IPS-15b (cell line): ENCODE results near the gene KANSL1.

ENCODE experiments used
- H3K27me3 ChIP-seq: one replicate; pipeline ENCODE4 v1.6.1; 2013; ENCODE audit warnings: low read length; ENCODE audit not compliant: control insufficient read depth, insufficient read depth
- H3K36me3 ChIP-seq: one replicate; pipeline ENCODE4 v1.6.1; 2013; ENCODE audit warnings: low read length; ENCODE audit not compliant: control insufficient read depth, insufficient read depth
- H3K4me1 ChIP-seq: one replicate; pipeline ENCODE4 v1.6.1; 2013; ENCODE audit warnings: mild to moderate bottlenecking, low read length; ENCODE audit not compliant: control insufficient read depth, insufficient read depth
- H3K4me3 ChIP-seq: one replicate; pipeline ENCODE4 v1.5.1; 2013; ENCODE audit warnings: low read depth, low read length
- H3K9ac ChIP-seq: one replicate; pipeline ENCODE4 v1.6.1; 2013; ENCODE audit warnings: low read depth, mild to moderate bottlenecking, low read length
- H3K9me3 ChIP-seq: one replicate; pipeline ENCODE4 v1.6.1; 2013; ENCODE audit warnings: mild to moderate bottlenecking, low read length; ENCODE audit not compliant: control insufficient read depth, insufficient read depth

The KANSL1 gene

GRCh38 chr17:45994987-45995386 is 198.2 kb downstream of the KANSL1 start:
- Histone ChIP-seq H3K9me3 (no peaks in the 10 kb centered on the region), H3K27me3 (no peaks in the 10 kb centered on the region), H3K36me3 (no peaks in the 10 kb centered on the region), H3K4me3 (no peak overlapping the region), H3K4me1 (peaks cover 2% of the 10 kb centered on the region), H3K9ac (no peak overlapping the region)

DNA sequence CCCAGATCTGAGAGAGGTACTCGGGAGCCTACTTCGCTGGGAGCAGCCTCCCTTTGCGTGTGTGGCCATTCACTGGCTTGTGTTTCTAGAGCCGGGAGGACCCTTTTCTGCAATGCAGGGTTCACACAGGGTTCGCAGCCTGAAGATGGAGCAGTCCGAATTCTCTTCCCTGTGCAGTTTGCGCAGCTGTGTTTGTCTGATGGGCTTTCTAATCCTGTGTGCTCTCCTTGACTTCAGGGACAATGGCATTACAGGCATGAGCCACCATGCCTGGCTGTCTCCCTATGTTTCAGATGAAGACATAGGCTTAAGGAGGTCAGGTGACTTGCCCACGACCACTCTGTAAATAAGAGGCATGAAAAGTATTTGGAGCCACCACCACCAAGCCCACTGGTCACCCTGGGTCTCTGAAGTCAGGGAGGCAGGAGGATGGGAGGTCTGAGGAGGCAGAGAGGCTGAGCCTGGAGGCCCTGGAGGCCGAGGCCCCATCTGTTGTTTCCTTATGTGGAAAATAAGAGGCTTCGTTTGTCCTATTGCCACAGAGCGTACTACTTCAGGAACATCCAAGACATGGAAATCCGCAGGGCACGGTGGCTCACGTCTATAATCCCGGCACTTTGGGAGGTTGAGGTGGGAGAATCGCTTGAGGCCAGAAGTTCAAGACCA is 199.1 kb downstream of the KANSL1 start:
- Histone ChIP-seq H3K4me1 (peaks cover 2% of the 10 kb centered on the region), H3K9me3 (no peaks in the 10 kb centered on the region), H3K4me3 (no peak overlapping the region), H3K9ac (no peak overlapping the region), H3K36me3 (no peaks in the 10 kb centered on the region), H3K27me3 (no peaks in the 10 kb centered on the region)

- peaks cover 2% of the 10 kb centered on the region for H3K4me1 ChIP-seq
- no peak overlapping the region for H3K9ac ChIP-seq
- no peaks in the 10 kb centered on the region for H3K36me3 ChIP-seq
- no peaks in the 10 kb centered on the region for H3K27me3 ChIP-seq
- no peak overlapping the region for H3K4me3 ChIP-seq
- no peaks in the 10 kb centered on the region for H3K9me3 ChIP-seq
Observed at GRCh38 chr17:45992904-45993303, 200.3 kb downstream of the KANSL1 start.

- no peaks in the 10 kb centered on the region for H3K27me3 ChIP-seq
- no peaks in the 10 kb centered on the region for H3K9me3 ChIP-seq
- no peaks in the 10 kb centered on the region for H3K36me3 ChIP-seq
- no peak overlapping the region for H3K4me3 ChIP-seq
- no peak overlapping the region for H3K9ac ChIP-seq
- peaks cover 2% of the 10 kb centered on the region for H3K4me1 ChIP-seq
Observed at GRCh38 chr17:45992175-45992574, 201.1 kb downstream of the KANSL1 start.

GRCh38 chr17:45991341-45991740 is 201.9 kb downstream of the KANSL1 start:
- H3K9me3 ChIP-seq, result no peaks in the 10 kb centered on the region
- peaks cover 2% of the 10 kb centered on the region for H3K4me1 ChIP-seq
- H3K27me3 ChIP-seq, result no peaks in the 10 kb centered on the region

GRCh38 chr17:45990886-45991285 is 202.3 kb downstream of the KANSL1 start:
- Histone ChIP-seq H3K9me3 (no peaks in the 10 kb centered on the region), H3K4me3 (no peak overlapping the region), H3K4me1 (peaks cover 2% of the 10 kb centered on the region), H3K27me3 (no peaks in the 10 kb centered on the region), H3K9ac (no peak overlapping the region), H3K36me3 (no peaks in the 10 kb centered on the region)

More at GRCh38 chr17:45991341-45991740, 201.9 kb downstream of the KANSL1 start:
- H3K4me3 ChIP-seq, result no peak overlapping the region
- no peak overlapping the region for H3K9ac ChIP-seq
- H3K36me3 ChIP-seq, result no peaks in the 10 kb centered on the region

- Histone ChIP-seq H3K4me3 (no peak overlapping the region), H3K36me3 (no peaks in the 10 kb centered on the region), H3K9me3 (no peaks in the 10 kb centered on the region), H3K27me3 (no peaks in the 10 kb centered on the region), H3K4me1 (peaks cover 2% of the 10 kb centered on the region), H3K9ac (no peak overlapping the region)
Observed at GRCh38 chr17:45989759-45990158, 203.5 kb downstream of the KANSL1 start.

DNA sequence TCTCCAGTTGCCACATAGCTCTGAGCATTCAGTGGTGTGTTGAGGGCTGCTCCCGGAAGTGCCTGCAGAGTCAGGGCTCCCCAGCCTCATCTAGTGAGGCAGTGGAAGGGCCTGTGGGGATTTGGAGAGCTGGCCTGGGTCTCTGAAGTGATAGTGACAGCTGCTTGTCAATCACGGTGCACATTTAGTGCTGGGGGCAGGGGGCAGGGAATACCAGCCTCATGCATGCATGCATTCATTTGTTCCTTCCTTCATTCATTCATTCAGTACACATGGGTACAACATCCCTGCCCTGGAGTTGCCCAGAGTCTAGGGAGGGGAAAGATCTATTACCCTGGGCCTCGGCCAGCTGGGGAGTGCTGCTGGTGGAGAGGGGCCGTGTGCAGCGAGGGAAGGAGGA is 205.5 kb downstream of the KANSL1 start:
- no peak overlapping the region for H3K9ac ChIP-seq

DNA sequence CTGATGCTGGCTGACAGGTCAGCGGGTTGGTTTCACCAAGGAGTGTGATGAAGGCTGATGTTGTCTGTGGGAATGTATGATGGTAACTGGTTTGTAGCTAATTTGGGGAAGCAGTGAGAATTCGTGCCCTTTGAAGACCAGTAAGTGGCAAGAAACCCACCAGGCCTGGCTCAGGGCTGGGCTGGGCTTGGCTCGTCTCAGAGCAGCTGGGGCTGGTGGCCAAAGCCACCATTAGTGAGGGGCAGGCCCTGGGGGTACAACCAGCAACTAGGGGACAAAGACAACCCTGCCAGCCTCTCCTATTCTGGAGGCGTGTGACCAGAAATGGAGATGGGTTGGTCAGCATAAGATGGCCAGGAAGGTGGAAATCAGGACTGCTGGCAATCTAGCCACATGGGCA is 207.2 kb downstream of the KANSL1 start:
- no peaks in the 10 kb centered on the region for H3K27me3 ChIP-seq
- H3K4me1 ChIP-seq, result no peaks in the 10 kb centered on the region
- no peaks in the 10 kb centered on the region for H3K36me3 ChIP-seq
- H3K9ac ChIP-seq, result no peak overlapping the region
- H3K4me3 ChIP-seq, result no peak overlapping the region
- H3K9me3 ChIP-seq, result no peaks in the 10 kb centered on the region

More for the DNA sequence above, 205.5 kb downstream of the KANSL1 start:
- Histone ChIP-seq H3K4me1 (no peaks in the 10 kb centered on the region), H3K36me3 (no peaks in the 10 kb centered on the region), H3K9me3 (no peaks in the 10 kb centered on the region), H3K4me3 (no peak overlapping the region), H3K27me3 (no peaks in the 10 kb centered on the region)

GRCh38 chr17:45985447-45985846 is 207.8 kb downstream of the KANSL1 start:
- H3K4me3 ChIP-seq, result no peak overlapping the region
- no peaks in the 10 kb centered on the region for H3K36me3 ChIP-seq
- H3K4me1 ChIP-seq, result no peaks in the 10 kb centered on the region
- H3K27me3 ChIP-seq, result no peaks in the 10 kb centered on the region
- H3K9me3 ChIP-seq, result no peaks in the 10 kb centered on the region
- H3K9ac ChIP-seq, result no peak overlapping the region

GRCh38 chr17:45984368-45984767 is 208.9 kb downstream of the KANSL1 start:
- Histone ChIP-seq H3K9ac (no peak overlapping the region), H3K36me3 (no peaks in the 10 kb centered on the region), H3K27me3 (no peaks in the 10 kb centered on the region)

DNA sequence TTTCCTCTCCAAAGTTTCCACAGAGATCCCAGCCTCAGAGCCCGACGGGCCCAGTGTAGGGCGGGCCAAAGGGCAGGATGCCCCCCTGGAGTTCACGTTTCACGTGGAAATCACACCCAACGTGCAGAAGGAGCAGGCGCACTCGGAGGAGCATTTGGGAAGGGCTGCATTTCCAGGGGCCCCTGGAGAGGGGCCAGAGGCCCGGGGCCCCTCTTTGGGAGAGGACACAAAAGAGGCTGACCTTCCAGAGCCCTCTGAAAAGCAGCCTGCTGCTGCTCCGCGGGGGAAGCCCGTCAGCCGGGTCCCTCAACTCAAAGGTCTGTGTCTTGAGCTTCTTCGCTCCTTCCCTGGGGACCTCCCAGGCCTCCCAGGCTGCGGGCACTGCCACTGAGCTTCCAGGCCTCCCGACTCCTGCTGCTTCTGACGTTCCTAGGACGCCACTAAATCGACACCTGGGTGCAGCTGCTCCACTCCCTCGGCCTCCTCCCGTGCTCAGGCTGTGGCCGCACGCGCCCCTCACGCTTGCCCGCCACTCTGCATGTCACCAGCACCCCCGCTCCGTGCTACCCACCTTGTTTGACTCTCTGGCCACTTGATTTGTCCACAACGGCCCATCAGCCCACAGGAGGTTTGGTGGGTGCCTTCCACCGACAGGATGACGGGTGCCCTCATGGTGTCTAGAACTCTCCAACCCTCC is 209.5 kb downstream of the KANSL1 start:
- no peaks in the 10 kb centered on the region for H3K9me3 ChIP-seq
- no peaks in the 10 kb centered on the region for H3K27me3 ChIP-seq
- H3K9ac ChIP-seq, result no peak overlapping the region
- no peaks in the 10 kb centered on the region for H3K4me1 ChIP-seq
- no peaks in the 10 kb centered on the region for H3K36me3 ChIP-seq
- H3K4me3 ChIP-seq, result no peak overlapping the region

More at GRCh38 chr17:45984368-45984767, 208.9 kb downstream of the KANSL1 start:
- H3K9me3 ChIP-seq, result no peaks in the 10 kb centered on the region
- no peak overlapping the region for H3K4me3 ChIP-seq
- no peaks in the 10 kb centered on the region for H3K4me1 ChIP-seq
